Transverse colon (tissue), 4 donors: ENCODE measurements around the gene ASXL2. TPM values are rescaled to one million over a fixed set of nuclear protein-coding genes. Genes with fewer than 3 reads are reported as not detected.
"Not testable (repeated sequence)": the region's sequence is repeated elsewhere in the genome, so short reads cannot be mapped to it uniquely, and the experiment has no call there.

Experiments
- DNase-seq: peaks from one replicate; pipeline ENCODE4 v3.0.0-alpha.2; 2019
- H3K27ac ChIP-seq, 4 donors: fragments of 200-600 bp; sonication (generic); 2 replicates each; pipeline ENCODE4 v1.5.1; 2016 to 2018; ENCODE audit warnings: inconsistent platforms in 4 of 4
- H3K27me3 ChIP-seq: fragments of 200-600 bp; sonication (generic); 2 replicates; pipeline ENCODE4 v1.5.1; 2017; ENCODE audit warnings: inconsistent platforms
- H3K36me3 ChIP-seq, 4 donors: fragments of 200-600 bp; sonication (generic); 2 replicates each; pipeline ENCODE4 v1.5.1; 2017 to 2019; ENCODE audit warnings: inconsistent platforms in 4 of 4
- H3K4me1 ChIP-seq, 4 donors: fragments of 200-600 bp; sonication (generic); 2 replicates each; pipeline ENCODE4 v1.5.1; 2017 to 2020; ENCODE audit warnings: inconsistent platforms in 4 of 4
- H3K4me3 ChIP-seq, 4 donors: fragments of 200-600 bp; sonication (generic); 1 replicate in 1 of 4; 2 replicates in 3 of 4; pipeline versions ENCODE4 v1.5.1 to v1.6.1; 2017 to 2019; ENCODE audit warnings: inconsistent platforms in 4 of 4
- H3K9me3 ChIP-seq, 2 donors: fragments of 200-600 bp; sonication (generic); 2 replicates each; pipeline ENCODE4 v1.5.1; 2017 to 2019; ENCODE audit warnings: inconsistent platforms in 2 of 2
- CTCF ChIP-seq, 5 experiments: fragments of 200-600 bp in 3 of 5; fragments of 450-650 bp in 2 of 5; sonication (generic) in 3 of 5; IDR thresholded peaks; 1 replicate in 2 of 5; 2 replicates in 3 of 5; pipeline ENCODE4 v1.5.1; 2016 to 2017; ENCODE audit warnings: antibody characterized with exemption in 5 of 5, inconsistent platforms in 3 of 5, mild to moderate bottlenecking in 2 of 5, moderate library complexity in 1 of 5
- EP300 ChIP-seq: sonication (generic); formaldehyde crosslinking; IDR thresholded peaks from one replicate; pipeline ENCODE4 v1.6.1; 2017; ENCODE audit warnings: antibody characterized with exemption, low read depth
- POLR2A ChIP-seq: fragments of 450-650 bp; IDR thresholded peaks from one replicate; pipeline ENCODE4 v1.6.1; 2016; ENCODE audit warnings: antibody characterized with exemption, mild to moderate bottlenecking, moderate library complexity
- POLR2AphosphoS5 ChIP-seq, 3 donors: sonication (generic); formaldehyde crosslinking; IDR thresholded peaks; one replicate each; pipeline ENCODE4 v1.6.1; 2016; ENCODE audit warnings: antibody characterized with exemption in 3 of 3
- WGBS, 2 donors: methylation state at CpG; one replicate each; pipeline ENCODE4 v1.1.5; 2018; ENCODE audit warnings: low coverage in 1 of 2; 5-methylcytosine and 5-hydroxymethylcytosine counted together
- in situ Hi-C, 4 donors: fragments of 200-750 bp; cut with MboI; loops; one replicate each; pipeline versions ENCODE4 v1.15.0 to v1.15.1; 2017; ENCODE audit warnings: low sequenced_read_pairs in 3 of 4, low pct_ligation_motif_present in 1 of 4, low pct_unique_long_range_greater_than_20kb in 1 of 4
- intact Hi-C: fragments of 100-400 bp; cut with DNase I; formaldehyde crosslinking; loops from one replicate; pipeline ENCODE4 v1.15.1; 2023; ENCODE audit warnings: low total_unique reads
- total RNA-seq, 4 donors: library from RNA; depleted of rRNA; stranded (reverse); fragments of >200 nt; gene quantifications; one replicate each; pipeline ENCODE4 v1.1.0, GENCODE V29; 2016

The ASXL2 gene
- total RNA-seq, 4 donors from 2014 or later = 17.3 to 36.6 (median 23.3) TPM

GRCh38 chr2:25832897-25833296 lies 45.4 kb downstream of the ASXL2 start:
- Histone ChIP-seq H3K4me1 (peaks cover 0 to 13% (median 6%) of the 10 kb centered on the region in 4 donors), H3K36me3 (peaks cover 0 to 8% (median 0%) of the 10 kb centered on the region in 4 donors), H3K27me3 (no peaks in the 10 kb centered on the region), H3K9me3 (no peaks in the 10 kb centered on the region), H3K27ac (no peak overlapping the region), H3K4me3 (no peak overlapping the region)
- in situ Hi-C loops (no loop called here), intact Hi-C loops (no loop called here)
- no peak for TF ChIP-seq POLR2AphosphoS5 (IDR thresholded peaks at IDR 0.05)
- no peak for TF ChIP-seq CTCF (IDR thresholded peaks at IDR 0.05)
- no peak for TF ChIP-seq POLR2A
- no peak for TF ChIP-seq EP300
- DNase-seq = no peak
- WGBS, 2 donors = 93 to 97% methylated on average over 5 of the region's 5 CpGs

DNA sequence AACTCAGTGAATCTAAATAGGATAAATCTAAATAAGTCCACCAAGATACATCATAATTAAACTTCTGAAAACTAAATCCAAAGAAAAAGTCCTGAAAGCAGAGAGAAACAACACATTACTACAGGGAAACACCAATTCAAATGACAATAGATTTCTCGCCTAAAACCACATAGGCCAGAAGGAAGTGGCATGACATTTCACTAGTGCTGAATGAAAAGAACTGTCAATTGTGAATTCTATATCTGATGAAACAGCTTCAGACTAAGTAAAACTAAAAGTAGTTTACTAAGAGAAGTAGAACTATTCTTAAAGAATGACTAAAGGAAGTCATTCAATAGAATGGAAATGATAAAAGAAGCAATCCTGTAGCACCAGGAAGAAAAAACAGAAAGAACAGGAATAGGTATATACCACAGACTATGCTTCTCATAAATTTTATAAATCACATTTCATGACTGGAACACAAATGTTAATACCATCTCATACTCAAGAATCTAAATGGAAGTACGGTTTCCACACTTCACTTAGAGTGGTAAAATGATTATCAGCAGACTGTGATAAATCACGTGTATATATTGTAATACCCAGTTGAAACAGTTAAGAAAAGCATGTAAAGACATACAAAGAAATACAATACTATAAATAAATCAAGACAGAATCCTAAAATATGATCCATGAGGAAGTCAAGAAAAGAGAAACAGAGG lies 46.4 kb downstream of the ASXL2 start:
- in situ Hi-C loops (no loop called here), intact Hi-C loops (no loop called here)
- Histone ChIP-seq H3K9me3 (no peaks in the 10 kb centered on the region), H3K27ac (no peak overlapping the region), H3K4me3 (no peak overlapping the region), H3K27me3 (no peaks in the 10 kb centered on the region), H3K36me3 (peaks cover 0 to 8% (median 0%) of the 10 kb centered on the region in 4 donors), H3K4me1 (peaks cover 0 to 13% (median 8%) of the 10 kb centered on the region in 4 donors)
- no peak for TF ChIP-seq POLR2AphosphoS5 (IDR thresholded peaks at IDR 0.05)
- no peak for TF ChIP-seq EP300
- no peak for TF ChIP-seq CTCF (IDR thresholded peaks at IDR 0.05)
- no peak for TF ChIP-seq POLR2A
- DNase-seq = no peak
- WGBS, 2 donors = 78 to 82% methylated on average over 3 of the region's 3 CpGs

DNA sequence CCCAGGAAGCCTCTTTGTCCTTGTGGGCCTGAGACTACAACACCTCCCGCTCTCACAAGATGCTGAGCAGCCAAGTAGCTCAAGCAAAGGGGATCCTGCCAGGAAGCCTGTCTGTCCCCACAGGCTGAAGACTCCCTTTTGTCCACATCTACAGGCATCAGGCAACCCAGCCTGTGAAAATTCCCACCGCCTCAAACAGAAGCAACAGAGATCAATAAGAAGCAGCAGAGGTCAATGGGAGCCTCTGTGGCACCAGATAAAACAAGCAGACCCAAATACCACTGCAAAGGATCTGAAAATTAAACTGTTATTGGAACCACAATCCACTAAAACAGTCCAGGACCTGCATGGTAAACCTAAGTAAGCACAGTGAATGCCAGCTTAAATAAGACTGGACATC lies 48.5 kb downstream of the ASXL2 start:
- no peak for DNase-seq
- no peaks in the 10 kb centered on the region for H3K9me3 ChIP-seq
- H3K4me3 ChIP-seq = no peak overlapping the region
- 100% methylated on average over 2 of the region's 2 CpGs; no CpG with 5 or more reads in 1 of the 2 donors for WGBS, 2 donors
- H3K4me1 ChIP-seq = peaks cover 0 to 13% (median 9%) of the 10 kb centered on the region in 4 donors
- in situ Hi-C loops = no loop called here
- H3K27me3 ChIP-seq = no peaks in the 10 kb centered on the region
- TF ChIP-seq POLR2A (no peak), POLR2AphosphoS5 (IDR thresholded peaks at IDR 0.05) (no peak), EP300 (no peak), CTCF (IDR thresholded peaks at IDR 0.05) (no peak)
- H3K36me3 ChIP-seq = peaks cover 0 to 8% (median 0%) of the 10 kb centered on the region in 4 donors
- no peak overlapping the region for H3K27ac ChIP-seq
- intact Hi-C loops = no loop called here

DNA sequence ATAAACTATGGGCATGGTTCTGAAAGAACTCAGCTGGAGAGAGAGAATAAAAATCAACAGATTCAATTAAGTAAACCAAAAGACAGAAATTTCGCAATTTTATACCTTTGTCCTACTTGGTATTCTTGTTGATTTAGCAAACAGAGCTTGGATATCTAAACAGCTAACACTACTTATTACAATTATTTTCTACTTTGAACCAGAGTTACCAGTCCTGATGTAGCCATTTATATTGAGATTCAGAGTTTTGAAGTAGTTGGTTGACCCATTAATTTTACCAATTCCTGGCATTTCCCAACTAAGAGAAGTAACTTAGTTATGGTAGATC lies 48.9 kb downstream of the ASXL2 start:
- Histone ChIP-seq H3K9me3 (no peaks in the 10 kb centered on the region), H3K27me3 (no peaks in the 10 kb centered on the region), H3K4me3 (no peak overlapping the region), H3K4me1 (peaks cover 0 to 13% (median 9%) of the 10 kb centered on the region in 4 donors), H3K27ac (no peak overlapping the region), H3K36me3 (peaks cover 0 to 8% (median 0%) of the 10 kb centered on the region in 4 donors)
- intact Hi-C loops (no loop called here), in situ Hi-C loops (no loop called here)
- no peak for DNase-seq
- TF ChIP-seq EP300 = no peak
- WGBS, 2 donors = 75 to 86% methylated on average over 1 of the region's 1 CpG

DNA sequence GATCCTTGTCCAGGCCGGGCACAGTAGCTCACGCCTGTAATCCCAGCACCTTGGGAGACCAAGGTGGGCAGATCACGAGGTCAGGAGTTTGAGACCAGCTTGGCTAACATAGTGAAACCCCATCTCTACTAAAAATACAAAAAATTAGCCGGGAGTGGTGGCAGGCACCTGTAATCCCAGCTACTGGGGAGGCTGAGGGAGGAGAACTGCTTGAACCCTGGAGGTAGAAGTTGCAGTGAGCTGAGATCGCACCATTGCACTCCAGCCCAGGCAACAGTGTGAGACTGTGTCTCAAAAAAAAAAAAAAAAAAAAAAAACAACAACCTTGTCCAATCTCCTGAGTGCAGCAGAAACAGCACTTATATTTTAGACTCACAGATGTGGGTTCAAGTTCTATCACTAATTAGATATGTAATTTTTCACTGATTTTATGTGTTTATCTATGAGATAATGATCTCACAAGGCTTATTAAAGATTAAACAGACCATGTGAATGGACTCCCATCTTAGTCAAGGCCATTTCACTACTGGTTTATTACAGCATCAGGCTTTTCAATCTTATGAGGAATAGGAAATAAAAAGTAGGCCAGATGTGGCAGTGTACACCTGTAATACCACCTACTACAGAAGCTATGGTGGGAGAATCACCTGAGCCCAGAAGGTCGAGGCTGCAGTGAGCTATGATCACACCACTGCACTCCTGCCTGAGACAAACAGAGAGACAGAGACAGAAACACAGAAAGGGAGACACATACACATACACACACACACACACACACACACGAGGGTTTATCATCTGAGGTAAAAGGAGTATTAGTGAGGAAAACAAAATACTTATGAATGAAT lies 49.5 kb downstream of the ASXL2 start:
- H3K36me3 ChIP-seq, H3K4me3 ChIP-seq, intact Hi-C loops, H3K9me3 ChIP-seq, H3K27ac ChIP-seq, in situ Hi-C loops, DNase-seq, H3K27me3 ChIP-seq: not testable (repeated sequence)
- H3K4me1 ChIP-seq = peaks cover 0 to 13% (median 9%) of the 10 kb centered on the region in 4 donors
- WGBS, 2 donors = 46 to 83% methylated on average over 2 to 7 of the region's 7 CpGs
